NB4 (cell line): ENCODE results near the gene ACOT9.

ENCODE experiments used
- CTCF ChIP-seq: IDR thresholded peaks from one replicate; pipeline ENCODE4 v1.5.1; 2012; ENCODE audit warnings: low read depth, low read length
- POLR2A ChIP-seq: IDR thresholded peaks from 2 replicates; pipeline ENCODE4 v1.6.1; 2011; ENCODE audit warnings: mild to moderate bottlenecking; ENCODE audit not compliant: insufficient read length; ENCODE audit errors: extremely low read depth

- TF ChIP-seq CTCF, result no peak
- no peak for TF ChIP-seq POLR2A
Observed at GRCh38 chrX:23752740-23753415, 9.8 kb upstream of the ACOT9 start.
